GM18951 (cell line): ENCODE data around the gene ZC3H7A.
"Not testable (repeated sequence)": the region's sequence is repeated elsewhere in the genome, so short reads cannot be mapped to it uniquely, and the experiment has no call there.

Experiments used
- POLR2A ChIP-seq: IDR thresholded peaks from 4 replicates; pipeline ENCODE4 v1.6.1; 2011; ENCODE audit warnings: mild to moderate bottlenecking; ENCODE audit not compliant: insufficient read length, insufficient read depth; ENCODE audit errors: extremely low read depth
- in situ Hi-C: fragments of 300-500 bp; cut with MboI; formaldehyde crosslinking; loops from one replicate; pipeline ENCODE4 v1.12.0; 2022; ENCODE audit warnings: low sequenced_read_pairs, mixed read lengths, inconsistent platforms; ENCODE audit not compliant: unreplicated experiment

The ZC3H7A gene, protein sequence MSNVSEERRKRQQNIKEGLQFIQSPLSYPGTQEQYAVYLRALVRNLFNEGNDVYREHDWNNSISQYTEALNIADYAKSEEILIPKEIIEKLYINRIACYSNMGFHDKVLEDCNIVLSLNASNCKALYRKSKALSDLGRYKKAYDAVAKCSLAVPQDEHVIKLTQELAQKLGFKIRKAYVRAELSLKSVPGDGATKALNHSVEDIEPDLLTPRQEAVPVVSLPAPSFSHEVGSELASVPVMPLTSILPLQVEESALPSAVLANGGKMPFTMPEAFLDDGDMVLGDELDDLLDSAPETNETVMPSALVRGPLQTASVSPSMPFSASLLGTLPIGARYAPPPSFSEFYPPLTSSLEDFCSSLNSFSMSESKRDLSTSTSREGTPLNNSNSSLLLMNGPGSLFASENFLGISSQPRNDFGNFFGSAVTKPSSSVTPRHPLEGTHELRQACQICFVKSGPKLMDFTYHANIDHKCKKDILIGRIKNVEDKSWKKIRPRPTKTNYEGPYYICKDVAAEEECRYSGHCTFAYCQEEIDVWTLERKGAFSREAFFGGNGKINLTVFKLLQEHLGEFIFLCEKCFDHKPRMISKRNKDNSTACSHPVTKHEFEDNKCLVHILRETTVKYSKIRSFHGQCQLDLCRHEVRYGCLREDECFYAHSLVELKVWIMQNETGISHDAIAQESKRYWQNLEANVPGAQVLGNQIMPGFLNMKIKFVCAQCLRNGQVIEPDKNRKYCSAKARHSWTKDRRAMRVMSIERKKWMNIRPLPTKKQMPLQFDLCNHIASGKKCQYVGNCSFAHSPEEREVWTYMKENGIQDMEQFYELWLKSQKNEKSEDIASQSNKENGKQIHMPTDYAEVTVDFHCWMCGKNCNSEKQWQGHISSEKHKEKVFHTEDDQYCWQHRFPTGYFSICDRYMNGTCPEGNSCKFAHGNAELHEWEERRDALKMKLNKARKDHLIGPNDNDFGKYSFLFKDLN

DNA sequence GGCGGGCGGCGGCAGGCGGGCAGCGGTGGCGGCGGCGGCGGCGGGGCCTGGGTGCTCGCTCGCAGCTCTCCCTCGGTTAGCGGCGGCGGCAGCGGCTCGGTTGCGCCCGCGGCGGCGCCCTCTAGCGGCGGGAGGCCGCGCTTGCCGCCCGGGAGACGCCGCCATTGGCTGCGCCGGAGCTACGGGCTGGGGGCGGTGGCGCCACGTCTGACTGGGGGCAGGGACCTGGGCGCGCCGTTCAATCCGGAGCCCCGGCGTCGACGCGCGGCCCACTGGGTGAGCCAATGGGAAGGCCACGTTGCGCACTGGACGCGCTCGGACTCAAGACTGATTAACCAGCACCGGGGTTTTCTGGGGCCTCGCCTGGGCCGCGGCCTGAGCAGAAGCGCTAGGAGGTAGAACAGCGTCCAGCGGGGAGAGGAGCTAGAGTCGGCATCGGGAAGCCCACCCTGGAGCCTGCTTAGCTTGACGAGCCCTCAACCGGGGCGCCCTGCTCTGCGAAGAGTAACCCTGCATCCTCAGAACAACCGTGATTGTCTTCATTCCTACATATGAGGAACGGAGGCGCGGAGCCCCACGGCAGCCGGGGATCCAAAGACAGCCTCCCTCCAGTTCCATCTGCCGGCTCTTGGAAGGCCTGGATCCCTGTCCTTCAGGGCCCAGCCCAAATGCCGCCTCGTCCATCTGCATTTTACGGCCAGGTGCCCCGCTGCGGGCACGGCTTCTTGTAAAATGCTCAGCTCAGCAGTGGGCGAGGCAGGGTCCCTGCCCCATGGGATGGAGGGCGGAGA lies at the start of gene ZC3H7A:
ZC3H7A (minus strand) TSS at position 93 of the 791 bp plus-strand sequence. CDS start 14,904 bp downstream, outside the sequence.
- in situ Hi-C loops: no loop called here
- TF ChIP-seq POLR2A: peak; percentile 99

GRCh38 chr16:11844499-11844898 lies 47.4 kb upstream of the ZC3H7A start:
- no peak for TF ChIP-seq POLR2A
- in situ Hi-C loops: no loop called here

- no peak for TF ChIP-seq POLR2A
- in situ Hi-C loops: no loop called here
Observed at GRCh38 chr16:11843861-11844260, 46.8 kb upstream of the ZC3H7A start.

DNA sequence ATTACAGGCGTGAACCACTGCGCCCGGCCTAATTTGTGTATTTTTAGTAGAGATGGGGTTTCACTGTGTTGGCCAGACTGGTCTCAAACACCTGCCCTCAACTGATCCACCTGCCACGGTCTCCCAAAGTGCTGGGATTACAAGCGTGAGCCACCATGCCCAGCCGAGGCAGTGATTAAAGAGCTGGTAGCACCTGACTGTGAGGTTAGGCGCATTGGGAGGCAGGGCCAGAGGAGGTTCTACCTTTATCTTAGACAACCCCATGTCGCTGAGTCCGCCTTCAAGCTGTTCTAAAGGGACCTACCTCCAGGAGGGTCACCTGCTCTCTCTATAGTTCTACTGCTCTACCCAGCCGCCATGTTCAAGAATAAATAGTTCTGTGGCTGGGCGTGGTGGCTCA lies 46.1 kb upstream of the ZC3H7A start:
- in situ Hi-C loops: no loop called here
- TF ChIP-seq POLR2A: no peak

DNA sequence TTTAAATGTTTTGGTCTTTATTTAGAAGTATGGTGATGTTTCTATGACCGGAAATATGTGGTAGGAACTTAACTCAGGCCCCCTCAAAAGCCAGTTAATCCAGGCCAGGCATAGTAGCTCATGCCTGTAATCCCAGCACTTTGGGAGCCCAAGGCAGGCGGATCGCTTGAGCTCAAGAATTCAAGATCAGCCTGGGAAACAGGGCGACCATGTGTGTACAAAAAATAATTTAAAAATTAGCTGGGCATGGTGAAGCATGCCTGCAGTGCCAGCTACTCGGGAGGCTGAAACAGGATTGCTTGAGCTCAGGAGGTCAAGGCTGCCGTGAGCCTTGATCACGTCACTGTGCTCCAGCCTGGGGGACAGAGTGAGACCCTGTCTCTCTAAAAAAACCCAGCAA lies 44.0 kb upstream of the ZC3H7A start:
- in situ Hi-C loops: no loop called here
- no peak for TF ChIP-seq POLR2A

DNA sequence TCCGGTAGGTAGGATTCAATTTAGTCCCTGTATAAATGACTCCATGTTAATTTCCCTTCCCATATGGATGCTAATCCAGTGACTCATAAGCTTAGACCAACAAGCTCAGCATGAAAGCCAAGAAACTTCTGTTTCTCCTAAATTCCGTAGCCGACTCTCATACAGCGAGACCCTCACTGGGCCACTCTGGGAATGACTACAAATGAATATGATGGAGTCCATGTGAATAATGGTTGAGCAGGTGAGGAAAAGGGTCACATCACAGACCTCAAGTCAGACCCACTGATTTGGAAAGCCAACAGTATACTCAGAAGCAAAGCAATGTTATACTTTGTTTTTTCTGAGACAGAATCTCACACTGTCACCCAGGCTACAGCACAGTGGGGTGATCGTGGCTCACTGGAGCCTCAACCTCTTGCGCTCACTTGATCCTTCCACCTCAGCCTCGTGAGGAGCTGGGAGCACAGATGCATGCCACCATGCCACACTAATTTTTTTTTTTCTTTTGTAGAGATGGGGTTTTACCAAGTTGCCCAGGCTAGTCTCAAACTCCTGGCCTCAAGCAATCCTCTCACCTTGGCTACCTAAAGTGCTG lies 39.7 kb upstream of the ZC3H7A start:
- no peak for TF ChIP-seq POLR2A
- in situ Hi-C loops: no loop called here

- in situ Hi-C loops: no loop called here
- no peak for TF ChIP-seq POLR2A
Observed at GRCh38 chr16:11835891-11836649, 39.0 kb upstream of the ZC3H7A start.

GRCh38 chr16:11835309-11835708 lies 38.3 kb upstream of the ZC3H7A start:
- in situ Hi-C loops: no loop called here
- TF ChIP-seq POLR2A: no peak

DNA sequence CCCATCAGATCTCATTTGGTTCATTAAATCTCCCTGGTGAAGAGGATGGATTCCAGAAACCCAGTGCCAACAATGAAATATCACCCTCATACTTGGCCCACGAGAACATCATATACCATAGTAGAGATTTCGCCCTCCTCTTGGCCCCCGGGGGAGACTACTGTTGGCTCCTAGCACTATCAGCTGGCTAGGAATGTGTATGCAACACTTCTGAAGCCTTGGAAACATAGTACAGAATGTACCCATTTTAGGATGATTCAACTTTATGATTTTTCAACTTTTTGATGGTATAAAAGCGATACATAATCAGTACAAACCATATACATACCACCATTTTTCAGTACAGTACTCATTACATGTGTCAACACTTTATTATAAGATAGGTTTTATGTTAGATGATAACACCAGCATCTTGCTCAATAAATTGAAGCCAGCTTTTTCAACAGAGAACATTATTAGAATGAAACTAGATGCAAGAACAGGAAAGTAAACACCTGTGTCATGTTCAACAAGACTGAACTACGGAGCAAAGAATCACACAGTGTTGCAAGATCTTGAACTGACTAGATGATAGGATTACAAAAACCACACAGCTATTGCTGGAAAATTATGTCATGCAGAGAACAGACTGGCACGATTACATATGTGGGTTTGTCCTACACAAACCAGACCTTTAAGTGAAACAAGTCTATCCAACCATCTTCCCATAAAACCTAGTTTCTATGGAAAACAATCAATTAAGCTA lies 37.1 kb upstream of the ZC3H7A start:
- in situ Hi-C loops: no loop called here
- TF ChIP-seq POLR2A: no peak

GRCh38 chr16:11828696-11829095 lies 31.6 kb upstream of the ZC3H7A start:
- no peak for TF ChIP-seq POLR2A
- in situ Hi-C loops: no loop called here

DNA sequence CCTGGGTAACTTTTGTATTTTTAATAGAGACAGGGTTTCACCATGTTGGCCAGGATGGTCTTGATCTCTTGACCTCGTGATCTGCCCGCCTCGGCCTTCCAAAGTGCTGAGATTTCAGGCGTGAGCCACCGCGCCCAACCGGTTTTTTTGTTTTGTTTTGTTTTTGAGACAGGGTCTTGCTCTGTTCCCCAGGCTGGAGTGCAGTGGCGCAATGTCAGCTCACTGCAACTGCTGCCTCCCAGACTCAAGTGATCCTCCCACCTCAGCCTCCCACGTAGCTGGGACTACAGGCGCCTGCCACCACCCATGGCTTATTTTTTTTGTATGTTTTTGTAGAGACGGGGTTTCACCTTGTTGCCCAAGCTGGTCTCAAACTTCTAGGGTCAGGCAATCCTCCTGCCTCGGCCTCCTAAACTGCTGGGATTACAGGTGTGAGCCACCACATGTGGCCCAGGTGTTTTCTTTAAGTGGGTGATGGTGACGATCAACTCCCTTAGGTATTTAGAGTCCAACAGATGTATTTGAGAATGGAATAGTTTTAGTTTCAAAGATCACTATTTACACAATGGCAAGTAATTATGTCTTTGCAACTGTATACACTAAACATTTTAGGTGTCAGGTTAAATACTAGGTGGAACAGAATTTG lies 28.6 kb upstream of the ZC3H7A start:
- in situ Hi-C loops: not testable (repeated sequence)

- TF ChIP-seq POLR2A: no peak
- in situ Hi-C loops: loop anchor here (25.0 kb wide), 2 partner anchors 412 to 862 kb away; no protein-coding TSS in a partner anchor
Observed at GRCh38 chr16:11824362-11824761, 27.3 kb upstream of the ZC3H7A start.

DNA sequence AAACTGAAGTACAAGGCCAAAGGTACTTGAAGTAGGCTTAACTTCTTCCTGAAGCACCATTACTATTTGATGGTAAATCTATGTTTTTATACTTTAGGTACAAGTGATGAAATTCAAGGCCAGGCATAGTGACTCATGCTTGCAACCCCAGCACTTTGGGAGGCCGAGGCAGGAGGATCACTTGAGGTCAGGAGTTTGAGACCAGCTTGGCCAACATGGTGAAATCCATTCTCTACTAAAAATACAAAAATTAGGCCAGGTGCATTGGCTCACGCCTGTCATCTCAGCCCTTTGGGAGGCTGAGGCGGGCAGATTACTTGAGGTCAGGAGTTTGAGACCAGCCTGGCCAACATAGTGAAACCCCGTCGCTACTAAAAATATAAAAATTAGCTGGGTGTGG lies 26.6 kb upstream of the ZC3H7A start:
- in situ Hi-C loops: loop anchor here (25.0 kb wide), 2 partner anchors 411 to 861 kb away; no protein-coding TSS in a partner anchor
